ENCODE data around the gene SIVA1.

SIVA1 gene, protein sequence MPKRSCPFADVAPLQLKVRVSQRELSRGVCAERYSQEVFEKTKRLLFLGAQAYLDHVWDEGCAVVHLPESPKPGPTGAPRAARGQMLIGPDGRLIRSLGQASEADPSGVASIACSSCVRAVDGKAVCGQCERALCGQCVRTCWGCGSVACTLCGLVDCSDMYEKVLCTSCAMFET

DNA sequence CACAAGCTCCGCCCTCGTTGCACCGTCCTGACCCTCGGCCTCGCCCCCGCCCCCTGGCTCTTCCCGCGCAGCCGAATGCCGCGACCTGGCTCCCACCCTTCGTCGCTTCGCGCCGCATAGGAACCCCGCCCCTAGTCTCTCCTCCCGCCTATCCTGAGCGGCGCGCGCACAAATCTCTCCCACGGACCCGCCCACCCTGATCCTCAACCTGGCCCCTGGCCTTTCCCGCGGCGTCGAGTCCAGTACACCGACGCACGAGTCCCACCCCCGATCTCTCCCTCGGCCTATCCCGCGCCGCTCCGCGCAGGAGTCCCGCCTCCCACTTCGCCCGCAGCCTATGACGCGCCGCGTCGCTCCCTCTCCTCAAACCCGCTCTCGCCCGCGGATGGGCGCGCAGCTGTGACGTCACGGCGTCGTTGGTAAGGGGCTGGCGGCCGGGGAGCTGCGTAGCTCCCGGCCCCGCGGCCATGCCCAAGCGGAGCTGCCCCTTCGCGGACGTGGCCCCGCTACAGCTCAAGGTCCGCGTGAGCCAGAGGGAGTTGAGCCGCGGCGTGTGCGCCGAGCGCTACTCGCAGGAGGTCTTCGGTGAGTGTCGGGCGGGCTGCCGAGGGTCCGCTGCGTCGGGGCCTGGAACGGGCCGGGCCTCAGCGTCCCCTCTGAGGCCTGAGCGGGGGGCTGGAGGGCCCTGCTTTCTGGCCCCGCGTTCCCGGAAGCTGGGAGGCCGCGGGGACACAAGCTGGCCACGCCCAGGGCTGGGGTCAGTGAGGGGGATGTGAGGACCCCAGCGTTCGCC, at the start of gene SIVA1:
SIVA1 (plus strand) TSS at position 413 of the 793 bp plus-strand sequence; CDS start at position 468, 55 bp downstream.
- peak; percentile 100 for DNase-seq

DNA sequence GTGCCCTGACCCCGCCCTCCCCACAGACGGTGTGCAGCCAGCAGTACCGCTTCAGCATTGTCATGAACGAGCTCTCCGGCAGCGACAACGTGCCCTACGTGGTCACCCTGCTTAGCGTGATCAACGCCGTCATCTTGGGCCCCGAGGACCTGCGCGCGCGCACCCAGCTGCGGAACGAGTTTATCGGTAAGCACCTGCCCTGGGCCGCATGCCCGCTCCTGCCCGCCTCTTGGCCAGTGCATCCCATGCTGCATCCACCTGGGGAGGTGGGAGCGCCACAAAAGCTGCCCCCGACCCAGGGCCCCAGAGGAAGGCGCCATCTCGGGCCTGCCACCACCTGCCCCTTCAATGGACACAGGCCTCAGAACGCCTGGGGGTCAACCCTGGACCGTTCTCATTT, 49.7 kb upstream of the SIVA1 start:
- no peak for DNase-seq

DNA sequence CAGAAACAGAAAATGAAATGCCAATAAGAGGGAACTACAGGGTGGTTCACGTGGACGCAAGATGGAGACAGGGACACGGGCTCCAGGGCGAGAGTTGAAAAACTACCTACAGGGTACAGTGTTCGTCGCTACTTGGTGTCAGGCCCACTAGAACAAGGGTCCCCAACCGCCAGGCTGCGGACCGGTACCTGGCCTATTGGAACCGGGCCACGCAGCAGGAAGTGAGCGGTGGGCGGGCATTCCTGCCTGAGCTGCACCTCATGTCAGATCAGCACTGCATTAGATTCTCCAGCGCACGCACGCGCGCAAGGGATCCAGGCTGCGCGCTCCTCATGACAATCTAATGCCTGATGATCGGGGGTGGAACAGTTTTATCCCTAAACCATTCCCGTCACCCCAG, 48.7 kb upstream of the SIVA1 start:
- no peak for DNase-seq

DNA sequence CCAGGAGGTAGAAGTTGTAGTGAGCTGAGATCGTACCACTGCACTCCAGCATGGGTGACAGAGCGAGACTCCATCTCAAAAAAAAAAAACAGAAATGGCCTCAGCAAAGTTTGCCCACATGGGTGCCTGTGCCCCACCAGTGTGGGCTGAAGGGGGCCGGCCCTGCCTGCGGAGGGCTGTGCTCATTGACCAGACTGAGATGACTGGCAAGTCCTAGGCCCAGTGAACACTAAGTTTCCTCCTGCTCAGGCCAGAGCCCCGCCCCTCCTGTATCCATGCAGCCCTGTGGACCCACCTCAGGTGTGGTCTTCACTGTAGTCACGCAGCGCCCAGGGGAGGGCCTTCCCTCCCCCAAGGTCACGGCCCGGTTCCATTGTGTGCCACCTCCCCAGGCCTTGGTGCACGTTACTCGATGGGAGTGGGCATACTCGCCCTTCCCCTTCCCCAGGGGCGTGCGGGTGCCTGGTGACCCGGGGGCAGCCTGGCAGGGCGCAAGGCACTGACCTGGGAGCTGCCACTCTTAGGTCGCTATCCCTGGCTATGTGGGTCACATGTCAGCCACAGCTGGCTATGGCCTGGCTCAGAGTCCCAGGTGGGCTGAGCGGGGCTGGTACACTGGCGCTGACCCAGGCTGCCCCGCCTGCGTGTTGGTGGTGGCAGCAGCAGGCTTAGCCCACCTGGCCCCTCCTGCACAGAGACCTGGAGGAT, 47.5 kb upstream of the SIVA1 start:
- DNase-seq, result no peak

DNA sequence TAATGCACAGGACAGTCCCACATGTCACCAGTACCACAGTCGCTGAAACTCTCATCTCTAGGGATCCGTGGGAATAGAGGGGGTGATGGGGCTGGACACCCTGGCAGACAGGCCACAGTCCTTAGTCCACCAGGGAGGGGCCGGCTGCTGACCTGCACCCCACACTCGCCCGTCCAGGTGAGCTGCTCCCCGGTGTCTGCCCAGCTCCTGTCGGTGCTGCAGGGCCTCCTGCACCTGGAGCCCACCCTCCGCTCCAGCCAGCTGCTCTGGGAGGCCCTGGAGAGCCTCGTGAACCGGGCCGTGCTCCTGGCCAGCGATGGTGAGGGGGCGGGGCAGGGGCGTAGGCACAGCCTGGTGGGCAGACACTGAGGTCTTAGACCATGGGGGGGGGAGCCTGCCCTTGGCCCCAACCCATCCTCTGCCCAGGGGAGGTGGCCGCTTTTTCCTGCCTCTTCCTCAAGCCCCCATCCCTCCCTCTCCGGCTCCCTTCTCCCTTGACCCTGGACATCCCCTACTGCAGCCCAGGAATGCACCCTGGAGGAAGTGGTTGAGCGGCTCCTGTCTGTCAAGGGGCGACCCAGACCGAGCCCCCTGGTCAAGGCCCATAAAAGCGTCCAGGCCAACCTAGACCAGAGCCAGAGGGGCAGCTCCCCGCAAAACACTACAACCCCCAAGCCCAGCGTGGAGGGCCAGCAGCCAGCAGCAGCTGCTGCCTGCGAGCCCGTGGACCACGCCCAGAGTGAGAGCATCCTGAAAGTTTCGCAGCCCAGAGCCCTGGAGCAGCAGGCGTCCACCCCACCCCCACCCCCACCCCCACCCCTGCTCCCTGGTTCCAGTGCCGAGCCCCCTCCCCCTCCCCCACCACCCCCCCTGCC, 46.0 kb upstream of the SIVA1 start:
- DNase-seq, result peak; percentile 70

DNA sequence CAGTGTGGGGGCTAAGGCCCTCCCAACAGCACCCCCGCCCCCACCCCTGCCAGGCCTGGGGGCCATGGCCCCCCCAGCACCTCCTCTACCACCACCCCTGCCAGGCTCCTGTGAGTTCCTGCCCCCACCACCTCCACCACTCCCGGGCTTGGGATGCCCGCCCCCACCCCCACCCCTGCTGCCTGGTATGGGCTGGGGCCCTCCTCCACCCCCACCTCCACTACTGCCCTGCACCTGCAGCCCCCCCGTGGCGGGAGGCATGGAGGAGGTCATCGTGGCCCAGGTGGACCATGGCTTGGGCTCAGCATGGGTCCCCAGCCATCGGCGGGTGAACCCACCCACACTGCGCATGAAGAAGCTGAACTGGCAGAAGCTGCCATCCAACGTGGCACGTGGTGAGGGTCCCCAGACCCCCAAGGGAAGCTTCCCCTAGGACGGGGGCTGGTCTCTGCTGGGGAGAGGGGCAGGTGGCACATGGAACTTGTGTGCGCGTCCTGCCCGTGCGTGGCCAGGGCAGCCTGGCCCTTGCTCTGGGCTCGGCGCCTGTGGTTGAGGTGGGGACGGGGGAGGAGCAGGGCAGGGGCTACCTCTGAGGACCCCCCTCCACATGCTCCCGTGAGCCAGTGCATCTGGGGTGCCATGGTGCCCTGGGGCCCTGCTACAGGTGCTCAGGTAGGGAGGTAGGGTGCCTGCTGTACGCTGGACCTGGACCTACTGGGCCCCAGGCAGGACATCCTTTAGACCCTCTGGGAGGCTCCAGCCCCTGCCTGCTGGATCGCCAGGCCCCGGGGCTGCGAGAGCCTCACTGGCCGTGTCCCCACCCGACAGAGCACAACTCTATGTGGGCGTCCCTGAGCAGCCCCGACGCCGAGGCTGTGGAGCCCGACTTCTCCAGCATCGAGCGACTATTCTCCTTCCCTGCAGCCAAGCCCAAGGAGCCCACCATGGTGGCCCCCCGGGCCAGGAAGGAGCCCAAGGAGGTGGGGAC, 45.0 kb upstream of the SIVA1 start:
- DNase-seq, result peak; percentile 95

DNA sequence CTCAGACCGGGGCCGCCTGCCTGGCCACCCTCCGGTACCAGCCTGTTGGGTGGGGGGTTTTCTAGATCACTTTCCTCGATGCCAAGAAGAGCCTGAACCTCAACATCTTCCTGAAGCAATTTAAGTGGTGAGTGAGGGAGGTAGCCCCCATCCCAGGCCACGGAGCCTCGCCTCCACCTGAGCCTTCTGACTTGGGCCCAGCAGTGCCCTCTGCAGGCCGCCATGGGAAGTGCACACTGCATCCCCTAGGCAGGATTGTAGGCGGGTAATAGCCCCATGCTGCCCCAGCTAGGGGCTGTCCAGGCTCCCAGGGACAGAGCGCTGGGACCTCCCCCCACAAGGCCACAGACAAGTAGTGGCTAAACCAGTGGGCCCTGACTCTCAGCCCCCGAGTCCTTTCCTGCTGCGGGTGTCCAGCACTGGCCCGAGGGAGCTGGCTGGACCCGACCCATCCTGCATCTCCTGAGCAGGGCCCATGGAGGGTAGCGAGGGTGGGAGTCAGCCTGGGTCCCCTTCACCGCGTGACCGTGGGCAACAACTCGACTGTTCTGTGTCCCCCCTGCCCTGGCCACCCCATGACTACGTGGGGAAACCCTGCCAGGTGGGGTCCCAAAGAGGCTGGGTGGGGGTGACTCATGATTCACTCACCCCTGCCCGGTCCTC, 44.2 kb upstream of the SIVA1 start:
- peak; percentile 78 for DNase-seq

DNA sequence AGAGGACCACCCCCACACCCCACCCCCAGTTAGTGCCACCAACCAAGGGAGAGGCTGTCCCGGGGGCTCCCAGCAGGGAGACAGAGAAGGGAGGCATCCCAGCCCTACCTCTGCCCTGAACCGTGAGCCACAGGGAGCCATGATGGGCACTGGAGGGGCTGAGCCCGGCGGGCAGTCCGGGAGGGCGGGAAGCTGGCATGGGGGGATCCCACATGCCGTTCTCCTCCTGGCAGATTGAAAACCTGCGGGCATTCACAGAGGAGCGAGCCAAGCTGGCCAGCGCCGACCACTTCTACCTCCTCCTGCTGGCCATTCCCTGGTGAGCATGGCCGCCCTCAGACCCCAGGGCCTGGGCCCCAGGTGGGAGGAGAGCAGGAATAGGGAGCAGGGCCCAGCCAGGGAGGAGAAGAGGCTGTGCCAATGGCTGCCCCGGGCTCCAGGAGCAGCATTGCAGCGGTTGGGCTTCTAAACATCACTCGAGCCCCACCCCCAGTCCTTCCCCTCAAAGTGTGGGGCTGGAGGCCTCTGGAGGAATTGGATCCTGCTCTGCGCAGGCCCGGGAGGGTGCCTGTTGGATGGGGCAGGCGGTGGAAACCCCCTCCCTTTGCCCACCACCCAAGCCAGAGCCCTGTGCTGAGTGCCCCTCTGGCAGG, 43.4 kb upstream of the SIVA1 start:
- no peak for DNase-seq

DNA sequence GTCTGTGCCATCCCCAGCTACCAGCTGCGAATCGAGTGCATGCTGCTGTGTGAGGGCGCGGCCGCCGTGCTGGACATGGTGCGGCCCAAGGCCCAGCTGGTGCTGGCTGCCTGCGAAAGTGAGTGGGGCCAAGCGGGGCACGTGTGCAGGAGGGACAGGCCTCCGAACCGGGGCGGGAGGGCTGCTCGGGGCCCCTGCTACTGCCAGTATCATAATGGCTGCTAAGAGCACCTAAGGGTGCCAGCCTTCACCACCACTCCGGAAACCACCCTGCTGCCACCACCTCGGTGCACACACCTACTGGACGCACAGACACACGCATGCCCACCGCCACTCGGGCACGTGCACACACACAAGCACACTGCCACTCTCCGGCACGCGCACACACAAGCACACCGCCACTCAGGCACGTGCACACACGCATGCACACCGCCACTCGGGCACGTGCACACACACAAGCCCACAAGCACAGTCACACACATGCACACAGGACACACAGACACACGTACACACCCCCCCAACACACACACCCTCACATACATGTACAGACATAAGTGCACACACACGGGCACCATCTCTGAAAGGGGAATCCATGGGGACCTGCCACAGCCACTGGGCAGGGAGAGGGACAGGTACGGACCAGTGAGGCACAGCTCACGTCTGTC, 42.7 kb upstream of the SIVA1 start:
- no peak for DNase-seq

DNA sequence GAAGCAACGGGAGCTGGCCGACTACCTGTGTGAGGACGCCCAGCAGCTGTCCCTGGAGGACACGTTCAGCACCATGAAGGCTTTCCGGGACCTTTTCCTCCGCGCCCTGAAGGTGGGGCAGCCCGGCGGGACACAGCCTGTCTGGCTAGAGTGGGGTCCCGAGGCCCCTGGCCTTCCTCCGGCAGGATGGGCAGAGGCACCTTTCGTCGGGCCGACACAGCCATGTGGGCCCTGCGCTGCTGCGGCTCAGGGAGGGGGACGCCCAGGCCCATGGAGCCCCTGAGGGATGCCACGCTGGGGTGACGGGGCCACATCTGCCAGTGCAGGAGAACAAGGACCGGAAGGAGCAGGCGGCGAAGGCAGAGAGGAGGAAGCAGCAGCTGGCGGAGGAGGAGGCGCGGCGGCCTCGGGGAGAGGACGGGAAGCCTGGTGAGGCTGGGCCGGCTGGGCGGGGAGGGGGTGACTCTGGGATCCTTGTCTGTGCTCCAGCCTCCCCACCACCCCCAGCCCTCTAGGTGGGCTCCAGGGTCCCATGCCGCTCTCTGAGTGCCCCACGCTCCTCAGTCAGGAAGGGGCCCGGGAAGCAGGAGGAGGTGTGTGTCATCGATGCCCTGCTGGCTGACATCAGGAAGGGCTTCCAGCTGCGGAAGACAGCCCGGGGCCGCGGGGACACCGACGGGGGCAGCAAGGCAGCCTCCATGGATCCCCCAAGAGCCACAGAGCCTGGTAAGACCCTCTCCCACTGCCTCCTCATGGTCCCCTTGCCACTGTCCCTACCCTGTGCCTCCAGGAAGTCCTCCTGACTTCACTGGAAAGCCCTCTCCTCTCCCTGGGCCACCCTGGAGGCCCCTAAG, 39.8 kb upstream of the SIVA1 start:
- DNase-seq, result no peak

DNA sequence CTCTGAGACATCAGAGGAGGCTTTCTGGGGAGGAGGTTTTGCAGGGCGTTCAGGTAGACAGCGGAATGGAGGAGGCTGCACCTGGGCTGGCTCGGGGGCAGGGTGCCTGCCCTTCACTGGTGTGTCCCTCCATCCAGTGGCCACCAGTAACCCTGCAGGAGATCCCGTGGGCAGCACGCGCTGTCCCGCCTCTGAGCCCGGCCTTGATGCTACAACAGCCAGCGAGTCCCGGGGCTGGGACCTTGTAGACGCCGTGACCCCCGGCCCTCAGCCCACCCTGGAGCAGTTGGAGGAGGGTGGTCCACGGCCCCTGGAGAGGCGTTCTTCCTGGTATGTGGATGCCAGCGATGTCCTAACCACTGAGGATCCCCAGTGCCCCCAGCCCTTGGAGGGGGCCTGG, 38.9 kb upstream of the SIVA1 start:
- DNase-seq, result no peak

DNA sequence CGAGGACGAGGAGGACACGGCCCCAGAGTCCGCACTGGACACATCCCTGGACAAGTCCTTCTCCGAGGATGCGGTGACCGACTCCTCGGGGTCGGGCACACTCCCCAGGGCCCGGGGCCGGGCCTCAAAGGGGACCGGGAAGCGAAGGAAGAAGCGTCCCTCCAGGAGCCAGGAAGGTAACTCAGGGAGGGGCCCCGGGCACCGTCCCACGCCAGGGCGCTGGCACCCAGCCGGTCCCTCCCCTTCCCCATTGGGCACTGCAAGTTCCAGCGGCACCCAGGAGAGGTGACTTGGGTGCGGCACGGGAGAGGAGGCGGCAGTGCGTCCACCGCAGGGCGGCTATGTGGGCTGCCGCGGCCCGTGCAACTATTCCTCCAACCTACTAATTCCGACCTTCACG, 38.3 kb upstream of the SIVA1 start:
- no peak for DNase-seq

DNA sequence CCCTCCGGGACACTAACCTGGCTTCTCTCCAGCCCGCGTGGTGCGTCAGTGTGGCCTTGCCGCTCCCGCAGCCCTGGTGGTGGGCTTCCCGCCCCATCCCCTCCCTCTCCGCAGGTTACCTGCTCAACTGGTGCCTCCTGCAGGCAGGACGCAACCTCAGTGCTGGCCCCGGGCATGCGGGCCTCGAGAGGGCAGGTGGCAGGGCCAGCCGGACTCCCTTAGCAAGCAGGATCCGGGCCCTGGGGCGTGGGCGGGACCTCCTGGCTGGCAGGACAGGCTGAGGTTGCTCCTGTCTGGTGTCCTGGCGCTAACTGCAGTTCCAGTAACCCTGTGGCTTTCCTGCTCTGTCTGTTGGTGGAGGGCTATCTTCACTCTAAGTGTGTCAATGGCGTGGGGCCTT, 37.5 kb upstream of the SIVA1 start:
- DNase-seq, result no peak

DNA sequence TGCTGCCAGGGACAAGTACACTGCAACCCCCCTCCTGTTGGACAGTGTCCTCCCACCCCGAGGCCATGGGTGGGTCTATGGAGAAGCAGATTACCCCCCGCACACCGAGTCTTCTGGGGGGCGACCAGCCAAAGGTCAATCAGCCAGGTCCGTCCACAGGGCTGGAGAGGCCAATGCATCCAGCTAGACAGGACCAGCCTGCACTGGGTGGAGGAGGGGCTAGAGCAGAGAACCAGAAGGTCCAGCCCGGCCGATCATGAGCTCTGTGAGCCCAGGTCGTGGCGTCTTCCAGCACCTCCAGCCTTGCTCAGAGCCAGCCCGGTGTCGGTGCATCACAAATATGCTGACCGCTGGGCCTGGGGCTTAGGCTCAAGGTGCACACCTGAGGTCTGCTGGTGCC, 37.1 kb upstream of the SIVA1 start:
- DNase-seq, result no peak

DNA sequence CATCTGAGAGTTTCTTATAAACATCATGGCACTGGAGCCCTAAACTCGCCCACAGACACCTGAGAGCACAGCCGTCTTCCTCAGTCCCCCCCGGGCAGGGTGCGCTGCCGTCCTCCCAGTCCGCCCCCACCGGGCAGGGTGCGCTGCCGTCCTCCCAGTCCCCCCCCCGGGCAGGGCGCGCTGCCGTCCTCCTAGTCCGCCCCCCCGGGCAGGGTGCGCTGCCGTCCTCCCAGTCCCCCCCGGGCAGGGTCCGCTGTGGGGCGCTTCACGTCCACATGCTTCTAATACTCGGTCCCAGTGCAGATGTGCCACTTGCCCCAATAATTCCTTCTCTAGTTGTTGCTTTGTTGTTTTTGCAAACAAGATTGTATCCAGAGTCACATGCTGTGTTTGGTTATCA, 35.8 kb upstream of the SIVA1 start:
- DNase-seq, result no peak

DNA sequence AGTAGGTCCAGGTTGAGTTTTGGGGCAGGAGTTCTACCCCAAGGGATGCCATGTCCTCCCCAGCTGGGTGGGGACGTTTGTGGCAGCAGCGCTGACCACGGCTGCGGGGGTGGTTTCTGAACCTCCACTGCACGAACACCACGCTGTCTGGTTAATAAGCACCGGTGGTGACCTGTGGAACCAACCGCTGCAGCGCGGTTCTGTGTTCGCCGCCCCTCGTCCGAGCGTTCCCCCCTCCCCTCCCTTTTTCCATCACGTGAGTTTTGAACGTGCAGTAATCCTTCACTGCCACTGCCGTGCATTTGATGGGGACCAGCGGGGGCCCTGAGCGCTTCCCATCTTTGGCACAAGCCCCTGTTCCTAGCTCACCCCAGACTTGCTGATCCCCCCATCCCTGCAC, 35.3 kb upstream of the SIVA1 start:
- DNase-seq, result no peak

DNA sequence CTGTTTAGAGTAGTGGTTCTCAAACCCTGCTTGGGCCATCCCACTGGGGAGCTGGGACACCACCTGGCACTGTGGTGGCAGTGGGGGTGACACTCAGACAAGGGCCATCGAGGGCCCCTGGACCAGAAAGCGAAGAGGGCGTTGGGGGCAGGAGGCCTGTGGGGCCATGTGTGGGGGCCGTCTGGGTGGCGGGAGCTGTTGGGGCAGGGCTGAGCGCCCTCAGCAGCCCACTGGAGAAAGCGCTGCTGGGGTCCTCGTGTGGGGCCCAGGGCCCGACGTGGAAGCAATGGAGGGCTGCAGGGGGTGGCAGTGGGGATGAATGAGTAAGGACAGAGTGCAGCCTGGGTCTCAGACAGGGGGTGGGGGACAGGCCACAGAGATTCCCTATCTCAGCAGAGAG, 34.8 kb upstream of the SIVA1 start:
- DNase-seq, result no peak

DNA sequence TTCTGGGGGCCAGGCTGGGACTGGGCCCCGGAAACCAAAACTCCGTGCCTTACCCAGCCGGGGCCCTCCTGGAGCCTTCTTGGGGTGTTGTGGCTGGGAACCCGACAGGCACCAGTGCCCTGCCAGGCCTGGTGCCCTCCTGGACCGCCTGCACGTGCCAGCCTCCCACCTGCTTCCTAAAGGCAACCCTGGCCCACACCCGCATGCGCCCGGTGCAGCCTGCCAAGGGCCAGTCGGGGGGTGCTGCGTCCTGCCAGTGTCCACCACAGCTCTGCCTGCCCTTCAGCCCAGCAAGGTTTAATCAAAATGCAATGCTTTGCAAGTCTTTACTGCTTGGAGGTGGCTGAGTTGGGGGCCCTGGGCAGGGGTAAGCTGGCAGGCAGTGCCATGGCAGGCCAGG, 34.1 kb upstream of the SIVA1 start:
- DNase-seq, result no peak

DNA sequence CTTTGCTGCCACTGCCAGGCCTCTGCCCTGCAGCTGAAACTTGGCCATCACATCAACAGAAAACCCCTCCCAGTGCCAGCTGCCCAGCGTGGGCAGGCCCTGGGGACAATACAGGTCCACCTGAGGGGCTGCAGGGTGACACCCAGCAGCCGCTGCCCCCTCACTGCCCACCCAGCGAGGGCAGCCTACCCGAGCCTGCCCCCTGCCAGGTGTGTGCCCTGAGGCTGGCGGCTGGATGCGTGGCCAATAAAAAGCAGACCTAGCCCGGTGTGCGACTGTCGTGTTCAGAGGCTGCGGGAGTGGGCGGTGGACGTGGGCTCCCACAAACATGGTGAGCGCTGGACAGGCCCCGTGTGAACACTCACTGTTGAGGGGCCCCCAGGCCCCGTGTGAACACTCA, 33.6 kb upstream of the SIVA1 start:
- DNase-seq, result no peak
